Activated T-cell treated with anti-CD3 and anti-CD28 coated beads, Interleukin-2, amount 50 U/mL, for 24 hours (primary cell): ENCODE measurements around the gene HSP90AA1.
"Not testable (repeated sequence)": the region's sequence is repeated elsewhere in the genome, so short reads cannot be mapped to it uniquely, and the experiment has no call there.

Experiments
- DNase-seq: peaks from one replicate; pipeline ENCODE4 v3.0.0-alpha.2; 2020
- H3K27ac Mint-ChIP-seq: 2 replicates; pipeline ENCODE4 v1.8.0; 2020; ENCODE audit warnings: mild to moderate bottlenecking, mixed read lengths
- H3K27me3 Mint-ChIP-seq: 2 replicates; pipeline ENCODE4 v1.8.0; 2020; ENCODE audit warnings: mixed read lengths
- H3K36me3 Mint-ChIP-seq: 2 replicates; pipeline ENCODE4 v1.8.0; 2020; ENCODE audit warnings: low read depth, mixed read lengths
- H3K4me1 Mint-ChIP-seq: 2 replicates; pipeline ENCODE4 v1.8.0; 2020; ENCODE audit warnings: low read depth, mixed read lengths
- H3K4me3 Mint-ChIP-seq: 2 replicates; pipeline ENCODE4 v1.8.0; 2020; ENCODE audit warnings: mild to moderate bottlenecking, moderate library complexity, mixed read lengths
- H3K9me3 Mint-ChIP-seq: 2 replicates; pipeline ENCODE4 v1.8.0; 2020; ENCODE audit warnings: mixed read lengths

Gene HSP90AA1

DNA sequence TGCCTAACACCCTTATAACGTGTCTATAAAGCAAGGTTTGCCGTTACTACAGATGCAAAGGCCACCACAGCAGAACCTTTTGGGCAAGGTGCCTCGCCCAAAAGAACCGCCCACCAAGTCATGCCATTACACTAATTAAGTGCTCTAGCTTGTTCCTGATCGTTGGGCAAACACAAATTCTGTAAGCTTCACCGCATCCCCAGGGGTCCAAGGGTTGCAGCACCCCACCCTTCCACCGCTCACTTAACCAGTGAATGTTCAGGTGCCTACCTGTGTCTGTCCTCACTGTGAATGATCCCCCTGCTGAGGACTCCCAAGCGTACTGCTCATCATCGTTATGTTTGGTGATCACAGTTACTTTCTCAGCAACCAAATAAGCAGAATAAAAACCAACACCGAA, 1.4 kb downstream of the HSP90AA1 start:
- DNase-seq, result no peak
- peak overlapping the region; percentile 89 for H3K27ac Mint-ChIP-seq
- H3K36me3 Mint-ChIP-seq, result peaks cover 63% of the 10 kb centered on the region

DNA sequence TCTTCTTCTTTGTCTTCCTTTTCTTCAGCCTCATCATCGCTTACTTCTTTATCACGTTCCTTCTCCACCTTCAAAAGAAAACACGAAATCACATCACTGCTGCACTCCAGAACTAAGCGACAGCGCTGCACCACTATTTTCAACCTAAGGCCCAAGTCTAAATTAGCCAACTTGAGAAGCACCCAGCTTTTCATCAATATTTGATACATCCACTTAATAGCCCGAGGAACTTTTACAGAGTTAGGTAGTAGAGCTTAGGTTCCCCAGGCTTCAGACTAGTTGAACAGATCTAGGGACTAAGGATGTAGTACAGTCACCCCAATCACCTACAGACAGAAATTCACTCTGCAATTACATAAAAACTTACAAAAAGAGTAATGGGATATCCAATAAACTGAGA, 1.9 kb downstream of the HSP90AA1 start:
- DNase-seq, result no peak
- H3K9me3 Mint-ChIP-seq, result no peaks in the 10 kb centered on the region
- no peaks in the 10 kb centered on the region for H3K27me3 Mint-ChIP-seq
- H3K27ac Mint-ChIP-seq, result peak overlapping the region; percentile 89
- H3K4me1 Mint-ChIP-seq, result peaks cover 77% of the 10 kb centered on the region
- peaks cover 68% of the 10 kb centered on the region for H3K36me3 Mint-ChIP-seq
- H3K4me3 Mint-ChIP-seq, result peak overlapping the region; percentile 88

More for the DNA sequence above, 1.4 kb downstream of the HSP90AA1 start:
- H3K9me3 Mint-ChIP-seq, result no peaks in the 10 kb centered on the region
- H3K4me1 Mint-ChIP-seq, result peaks cover 74% of the 10 kb centered on the region
- H3K27me3 Mint-ChIP-seq, result no peaks in the 10 kb centered on the region
- peak overlapping the region; percentile 88 for H3K4me3 Mint-ChIP-seq

DNA sequence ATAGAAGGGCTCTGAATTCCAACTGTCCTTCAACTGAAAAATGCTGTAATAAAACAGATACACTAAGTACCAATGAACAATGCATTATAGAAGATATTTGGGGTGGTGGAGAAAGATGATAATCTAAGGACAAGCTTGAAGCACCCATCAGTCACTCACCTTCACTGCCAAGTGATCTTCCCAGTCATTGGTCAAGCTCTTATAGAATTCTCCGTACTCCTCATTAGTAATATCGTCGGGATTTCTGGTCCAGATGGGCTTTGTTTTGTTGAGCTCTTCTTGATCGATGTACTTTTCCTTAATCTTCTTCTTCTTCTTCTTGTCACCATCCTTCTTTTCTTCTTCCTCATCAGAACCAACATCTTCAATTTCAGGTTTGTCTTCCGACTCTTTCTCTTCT, 2.3 kb downstream of the HSP90AA1 start:
- DNase-seq, H3K27me3 Mint-ChIP-seq, H3K9me3 Mint-ChIP-seq: not testable (repeated sequence)
- H3K4me3 Mint-ChIP-seq, result peak overlapping the region; percentile 88
- H3K27ac Mint-ChIP-seq, result peak overlapping the region; percentile 89
- H3K4me1 Mint-ChIP-seq, result peaks cover 74% of the 10 kb centered on the region
- peaks cover 72% of the 10 kb centered on the region for H3K36me3 Mint-ChIP-seq

DNA sequence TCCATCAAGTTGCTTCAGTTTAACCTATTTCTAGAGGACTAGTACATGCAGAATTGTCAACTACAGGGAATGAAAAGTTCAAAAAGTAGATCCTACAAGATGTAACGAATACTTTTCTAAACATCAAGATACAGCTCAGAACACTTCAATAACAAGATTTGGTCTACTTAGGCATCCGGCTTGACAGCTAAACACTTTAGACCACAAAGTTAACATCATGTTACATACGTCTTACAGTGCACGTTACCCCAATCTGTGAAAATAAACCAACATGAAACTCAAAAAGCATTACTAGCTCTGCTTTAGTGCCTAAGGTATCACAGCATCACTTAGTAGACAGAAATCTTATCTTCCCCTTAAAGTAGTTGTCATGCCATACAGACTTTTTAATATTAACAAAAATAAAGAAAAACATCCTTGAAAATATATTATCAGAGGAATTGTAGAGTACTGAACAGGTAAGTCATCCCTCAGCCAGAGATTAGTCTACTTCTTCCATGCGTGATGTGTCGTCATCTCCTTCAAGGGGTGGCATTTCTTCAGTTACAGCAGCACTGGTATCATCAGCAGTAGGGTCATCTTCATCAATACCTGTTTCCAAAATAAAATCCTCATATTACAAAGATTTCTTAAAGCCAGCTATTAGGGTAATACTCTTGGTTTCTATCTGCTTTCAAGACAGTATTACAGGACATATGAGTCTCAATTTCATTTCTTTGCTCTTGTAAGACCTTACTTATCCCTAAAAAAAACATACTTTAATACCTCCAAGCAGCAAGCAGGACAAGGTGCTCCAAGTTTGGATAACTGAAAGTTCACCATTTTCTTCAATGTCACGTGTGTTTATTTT, 5.4 kb downstream of the HSP90AA1 start:
- peaks cover 58% of the 10 kb centered on the region for H3K4me1 Mint-ChIP-seq
- peaks cover 96% of the 10 kb centered on the region for H3K36me3 Mint-ChIP-seq
- H3K27me3 Mint-ChIP-seq, result no peaks in the 10 kb centered on the region
- no peaks in the 10 kb centered on the region for H3K9me3 Mint-ChIP-seq
- peak overlapping the region; percentile 88 for H3K4me3 Mint-ChIP-seq
- H3K27ac Mint-ChIP-seq, result peak overlapping the region; percentile 89
- DNase-seq, result no peak

DNA sequence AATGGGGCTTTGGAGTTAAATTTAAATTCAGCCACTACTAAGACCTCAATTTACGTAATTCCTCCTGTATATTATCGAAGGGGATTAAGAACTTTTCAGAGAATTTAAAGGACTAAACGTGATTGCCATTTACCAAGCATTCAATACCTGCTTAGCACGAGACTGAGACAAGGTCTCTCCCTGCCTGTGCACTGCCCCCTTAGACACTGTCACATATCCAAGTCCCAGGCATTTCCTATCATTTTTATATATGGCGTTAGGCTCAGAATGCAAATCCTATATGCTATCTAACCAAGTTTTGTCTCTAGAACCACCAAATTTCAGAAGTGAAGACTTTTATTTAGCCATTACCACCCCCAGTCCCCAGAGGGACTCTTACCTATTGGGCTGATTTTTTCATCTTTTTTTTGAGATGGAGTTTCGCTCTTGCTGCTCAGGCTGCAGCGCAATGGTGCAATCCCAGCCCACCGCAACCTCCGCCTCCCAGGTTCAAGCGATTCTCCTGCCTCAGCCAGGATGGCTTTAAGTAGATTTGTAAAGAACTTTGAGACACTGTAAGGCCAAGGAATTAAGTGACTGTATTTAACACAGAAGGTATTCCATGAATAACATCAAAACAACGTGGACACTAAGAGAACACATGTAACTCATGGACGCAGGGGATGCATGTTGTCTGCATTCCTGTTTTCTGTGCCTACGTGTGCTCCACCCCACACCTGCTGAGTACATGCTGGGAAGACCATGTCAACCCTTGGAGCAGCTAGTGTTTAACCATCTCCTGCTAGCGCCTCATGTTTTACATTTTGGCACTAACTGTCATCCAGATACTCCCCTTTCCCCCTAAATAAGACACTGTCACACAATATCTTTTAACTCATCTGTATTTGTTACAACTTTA, 6.4 kb downstream of the HSP90AA1 start:
- Mint-ChIP-seq H3K27me3 (no peaks in the 10 kb centered on the region), H3K27ac (peak overlapping the region; percentile 89), H3K4me1 (peaks cover 55% of the 10 kb centered on the region), H3K9me3 (no peaks in the 10 kb centered on the region), H3K4me3 (peak overlapping the region; percentile 88), H3K36me3 (peaks cover 89% of the 10 kb centered on the region)
- no peak for DNase-seq

DNA sequence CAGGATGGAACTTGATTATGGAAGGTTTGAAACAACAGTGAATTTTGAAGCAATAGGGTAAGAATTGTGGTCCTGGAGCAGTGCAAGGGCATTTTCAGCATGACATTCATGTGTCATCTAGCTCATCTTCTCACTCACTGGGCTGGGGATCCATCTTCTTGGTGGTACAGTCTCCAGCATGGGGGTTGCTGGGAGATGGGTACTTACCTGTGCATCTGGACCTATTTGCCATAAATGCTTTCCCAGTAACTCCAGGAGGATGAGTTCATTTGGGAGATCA, 7.2 kb downstream of the HSP90AA1 start:
- Mint-ChIP-seq H3K9me3 (no peaks in the 10 kb centered on the region), H3K36me3 (peaks cover 83% of the 10 kb centered on the region), H3K27ac (peak overlapping the region; percentile 89), H3K27me3 (no peaks in the 10 kb centered on the region), H3K4me1 (peaks cover 47% of the 10 kb centered on the region), H3K4me3 (peak overlapping the region; percentile 88)
- no peak for DNase-seq

DNA sequence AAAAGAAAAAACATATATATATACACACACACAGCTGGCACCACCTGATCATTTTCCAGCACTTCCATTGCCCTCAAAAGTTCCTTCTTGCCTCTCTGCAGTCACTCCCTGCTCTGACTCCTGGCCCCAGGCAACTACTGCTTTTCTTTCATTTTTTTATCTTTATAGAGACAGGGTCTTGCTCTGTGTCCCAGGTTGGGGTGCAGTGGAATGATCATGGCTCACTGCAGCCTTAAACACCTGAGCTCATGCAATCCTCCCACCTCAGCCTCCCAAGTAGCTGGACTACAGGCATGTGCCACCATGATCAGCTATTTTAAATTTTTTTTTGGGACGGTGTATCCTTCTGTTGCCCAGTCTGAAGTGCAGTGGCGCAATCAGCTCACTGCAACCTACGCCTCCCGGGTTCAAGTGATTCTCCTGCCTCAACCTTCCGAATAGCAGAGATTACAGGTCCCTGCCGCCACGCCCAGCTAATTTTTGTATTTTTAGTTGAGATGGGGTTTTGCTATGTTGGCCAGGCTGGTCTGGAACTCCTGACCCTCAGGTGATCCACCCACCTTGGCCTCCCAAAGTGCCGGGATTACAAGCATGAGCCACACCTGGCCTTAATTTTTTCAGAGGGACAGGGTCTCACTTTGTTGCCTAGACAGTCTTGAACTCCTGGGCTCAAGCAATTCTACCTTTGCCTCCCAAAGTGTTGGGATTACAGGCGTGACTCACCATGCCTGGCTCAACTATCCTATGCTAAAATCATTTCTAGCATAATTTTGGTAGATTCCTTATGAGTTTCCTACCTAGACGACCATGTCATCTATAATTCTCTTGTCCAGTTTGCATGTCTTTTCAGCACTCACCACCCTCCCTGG, 7.8 kb downstream of the HSP90AA1 start:
- no peak for DNase-seq
- Mint-ChIP-seq H3K27me3 (no peaks in the 10 kb centered on the region), H3K27ac (peak overlapping the region; percentile 89), H3K4me3 (no peak overlapping the region), H3K9me3 (no peaks in the 10 kb centered on the region), H3K36me3 (peaks cover 83% of the 10 kb centered on the region), H3K4me1 (peaks cover 41% of the 10 kb centered on the region)

DNA sequence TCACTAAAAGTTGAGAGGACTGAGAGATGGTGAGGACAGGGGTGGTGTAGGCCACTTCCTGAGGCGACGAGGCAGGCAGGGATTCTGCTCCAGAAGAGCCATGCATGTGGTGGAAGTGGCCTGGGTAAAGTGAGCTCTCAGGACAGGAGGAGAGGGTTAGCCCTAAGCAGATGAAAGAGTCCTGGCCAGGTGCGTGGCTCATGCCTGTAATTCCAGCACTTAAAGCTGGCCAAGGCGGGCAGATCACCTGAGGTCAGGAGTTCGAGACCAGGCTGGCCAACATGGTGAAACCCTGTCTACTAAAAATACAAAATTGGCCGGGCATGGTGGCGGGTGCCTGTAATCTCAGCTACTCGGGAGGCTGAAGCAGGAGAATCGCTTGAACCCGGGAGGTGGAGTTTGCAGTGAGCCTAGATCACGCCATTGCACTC, 8.5 kb downstream of the HSP90AA1 start:
- Mint-ChIP-seq H3K4me1 (peaks cover 34% of the 10 kb centered on the region), H3K27ac (peak overlapping the region; percentile 81), H3K36me3 (peaks cover 78% of the 10 kb centered on the region)
- not testable (repeated sequence) for DNase-seq, H3K9me3 Mint-ChIP-seq, H3K27me3 Mint-ChIP-seq, H3K4me3 Mint-ChIP-seq

DNA sequence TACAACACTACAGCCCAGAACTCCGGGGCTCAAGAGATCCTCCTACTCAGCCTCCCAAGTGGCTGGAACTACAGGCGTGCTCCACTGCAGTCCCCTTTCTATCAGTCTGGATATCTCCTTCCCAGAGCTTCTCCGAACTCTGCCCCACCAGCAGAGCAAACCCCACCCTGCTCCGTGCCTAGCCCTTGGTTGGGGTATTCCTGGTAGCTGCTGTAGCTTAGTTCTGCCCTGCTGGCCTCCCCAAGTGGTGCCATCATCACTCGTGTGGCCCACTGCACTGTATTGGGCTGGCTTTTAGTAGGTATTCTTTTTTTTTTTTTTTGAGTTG, 9.5 kb downstream of the HSP90AA1 start:
- H3K27ac Mint-ChIP-seq, result peak overlapping the region; percentile 67
- H3K36me3 Mint-ChIP-seq, result peaks cover 69% of the 10 kb centered on the region
- H3K4me3 Mint-ChIP-seq, result no peak overlapping the region
- H3K9me3 Mint-ChIP-seq, result no peaks in the 10 kb centered on the region
- H3K27me3 Mint-ChIP-seq, result no peaks in the 10 kb centered on the region
- no peak for DNase-seq
- H3K4me1 Mint-ChIP-seq, result peaks cover 24% of the 10 kb centered on the region

DNA sequence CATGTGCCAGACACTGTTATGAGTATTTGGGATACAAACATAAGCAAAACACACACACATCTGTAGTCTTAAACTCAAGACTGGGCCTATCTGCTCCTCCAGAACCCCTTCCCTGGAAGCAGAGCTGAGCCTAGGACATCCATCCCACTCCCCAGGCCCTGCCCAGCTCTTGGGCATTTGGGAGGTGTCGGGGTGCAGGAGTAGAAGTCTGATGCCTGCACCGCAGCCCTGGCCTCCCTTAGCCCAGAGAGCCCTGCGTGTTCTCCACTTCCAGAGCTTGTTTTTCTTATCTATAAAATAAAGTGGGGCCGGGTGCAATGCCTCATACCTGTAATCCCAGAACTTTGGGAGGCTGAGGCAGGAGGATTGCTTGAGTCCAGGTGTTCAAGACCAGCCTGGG, 11.7 kb downstream of the HSP90AA1 start:
- H3K27me3 Mint-ChIP-seq, result no peaks in the 10 kb centered on the region
- H3K4me3 Mint-ChIP-seq, result no peak overlapping the region
- no peaks in the 10 kb centered on the region for H3K9me3 Mint-ChIP-seq
- H3K4me1 Mint-ChIP-seq, result peaks cover 12% of the 10 kb centered on the region
- H3K27ac Mint-ChIP-seq, result no peak overlapping the region
- H3K36me3 Mint-ChIP-seq, result peaks cover 47% of the 10 kb centered on the region
- DNase-seq, result no peak

DNA sequence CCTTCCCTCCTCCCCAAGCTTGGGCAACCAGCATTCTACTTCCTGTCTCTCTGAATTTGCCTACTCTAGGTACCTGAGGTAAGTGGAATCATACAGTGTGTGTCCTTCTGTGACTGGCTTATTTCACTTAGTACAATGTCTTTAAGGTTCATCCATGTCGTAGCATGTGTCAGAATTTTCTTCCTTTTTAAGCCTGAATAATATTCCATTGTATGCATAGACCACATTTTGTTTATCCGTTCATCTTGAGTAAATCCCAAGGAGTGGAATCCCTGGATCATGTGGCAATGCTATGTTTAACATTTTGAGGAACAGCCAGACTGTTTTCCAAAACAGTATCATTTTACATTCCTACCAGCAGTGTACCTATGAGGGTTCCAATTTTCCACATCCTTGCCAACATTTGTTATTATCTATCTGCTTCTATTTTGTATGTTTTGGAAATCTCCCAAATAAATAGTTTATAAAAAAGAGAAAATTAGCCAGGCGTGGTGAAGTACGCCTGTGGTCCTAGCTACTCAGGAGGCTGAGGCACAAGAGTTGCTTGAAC, 12.4 kb downstream of the HSP90AA1 start:
- DNase-seq, result no peak
- Mint-ChIP-seq H3K9me3 (no peaks in the 10 kb centered on the region), H3K36me3 (peaks cover 40% of the 10 kb centered on the region), H3K27ac (peak overlapping the region; percentile 42), H3K4me3 (no peak overlapping the region), H3K27me3 (no peaks in the 10 kb centered on the region), H3K4me1 (peaks cover 9% of the 10 kb centered on the region)

DNA sequence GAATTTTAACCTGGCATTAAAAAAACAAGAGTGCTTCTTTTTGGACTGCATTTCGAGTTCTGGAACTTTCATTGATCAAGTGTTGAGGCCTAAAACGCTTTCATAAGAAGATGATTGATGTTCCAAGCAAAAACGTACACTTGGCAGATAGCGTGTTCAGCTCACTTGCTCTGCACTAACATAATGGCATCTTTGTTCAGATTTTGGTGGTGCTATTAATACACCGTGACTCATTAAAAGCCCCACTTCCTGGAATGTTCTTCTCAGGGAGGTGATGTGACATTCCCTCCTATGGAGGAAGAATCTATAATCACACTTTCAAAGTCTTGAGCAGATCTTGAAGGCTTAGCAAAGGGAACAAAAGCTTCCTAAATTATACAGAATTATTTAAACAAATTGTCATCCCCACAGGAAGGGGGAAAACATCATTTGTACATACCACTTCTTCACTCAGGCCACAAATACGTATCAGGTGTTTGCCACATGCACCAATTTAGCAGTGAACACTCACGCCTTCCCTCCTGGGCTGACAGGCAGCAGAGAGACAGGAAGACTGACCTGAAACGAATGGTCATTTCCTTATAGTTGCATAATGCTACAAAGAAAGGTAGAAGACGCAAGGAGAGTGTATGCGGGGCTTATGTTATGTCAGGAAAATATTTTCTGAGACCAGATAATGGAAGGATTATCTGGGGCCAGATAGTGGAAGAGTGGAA, 15.4 kb downstream of the HSP90AA1 start:
- no peaks in the 10 kb centered on the region for H3K27me3 Mint-ChIP-seq
- DNase-seq, result no peak
- no peaks in the 10 kb centered on the region for H3K9me3 Mint-ChIP-seq
- peaks cover 13% of the 10 kb centered on the region for H3K36me3 Mint-ChIP-seq
- H3K4me1 Mint-ChIP-seq, result peaks cover 10% of the 10 kb centered on the region
- no peak overlapping the region for H3K27ac Mint-ChIP-seq
- H3K4me3 Mint-ChIP-seq, result no peak overlapping the region

DNA sequence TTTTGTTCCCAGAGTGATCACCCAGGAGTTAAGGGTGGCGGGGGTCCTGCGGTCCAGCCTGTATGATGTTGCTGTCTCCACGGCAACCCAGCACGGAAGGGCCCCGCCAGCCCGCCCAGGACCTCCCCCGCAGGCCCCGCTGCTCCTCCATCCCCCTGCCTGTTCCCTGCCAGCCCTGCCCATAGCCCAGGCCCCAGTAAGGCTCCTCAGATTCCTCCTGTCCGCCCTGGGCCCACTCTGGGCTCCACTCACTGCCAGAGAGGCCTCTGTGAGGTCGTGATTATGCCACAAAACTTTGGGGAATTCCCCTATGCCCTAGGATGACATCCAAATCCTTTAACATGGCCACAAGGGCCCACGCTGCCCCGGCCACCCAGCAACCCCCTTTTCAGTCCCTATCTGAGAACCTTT, 20.8 kb downstream of the HSP90AA1 start:
- Mint-ChIP-seq H3K4me3 (no peak overlapping the region), H3K36me3 (no peaks in the 10 kb centered on the region), H3K9me3 (no peaks in the 10 kb centered on the region), H3K27me3 (no peaks in the 10 kb centered on the region), H3K27ac (no peak overlapping the region), H3K4me1 (peaks cover 6% of the 10 kb centered on the region)
- DNase-seq, result no peak

DNA sequence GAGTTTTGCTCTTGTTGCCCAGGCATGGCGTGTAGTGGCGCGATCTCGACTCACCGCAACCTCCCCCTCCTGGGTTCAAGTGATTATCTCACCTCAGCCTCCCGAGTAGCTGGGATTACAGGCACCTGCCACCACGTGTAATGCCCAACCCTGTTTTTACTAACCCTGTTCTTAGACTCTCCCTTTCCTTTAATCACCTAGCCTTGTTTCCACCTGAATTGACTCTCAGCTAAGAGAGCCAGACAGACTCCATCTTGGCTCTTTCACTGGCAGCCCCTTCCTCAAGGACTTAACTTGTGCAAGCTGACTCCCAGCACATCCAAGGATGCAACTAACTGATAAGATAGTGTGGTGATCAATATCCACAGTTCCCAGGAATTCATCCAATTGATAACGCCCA, 22.3 kb downstream of the HSP90AA1 start:
- H3K27me3 Mint-ChIP-seq, H3K4me3 Mint-ChIP-seq, H3K27ac Mint-ChIP-seq, DNase-seq, H3K9me3 Mint-ChIP-seq, H3K36me3 Mint-ChIP-seq, H3K4me1 Mint-ChIP-seq: not testable (repeated sequence)
